NB4 (cell line): ENCODE results near the gene TRERF1.

Experiments
- MYC ChIP-seq: IDR thresholded peaks from 2 replicates; pipeline ENCODE4 v1.6.1; 2011; ENCODE audit warnings: low read depth, low read length
- POLR2A ChIP-seq: IDR thresholded peaks from 2 replicates; pipeline ENCODE4 v1.6.1; 2011; ENCODE audit warnings: mild to moderate bottlenecking; ENCODE audit not compliant: insufficient read length; ENCODE audit errors: extremely low read depth
- TF ChIP-seq, protein P1 (sequence below): IDR thresholded peaks from 2 replicates; pipeline ENCODE4 v1.6.1; 2011; ENCODE audit warnings: low read depth, low read length
- TF ChIP-seq, protein P2 (sequence below): IDR thresholded peaks from one replicate; pipeline ENCODE4 v1.5.1; 2012; ENCODE audit warnings: low read depth, low read length

DNA sequence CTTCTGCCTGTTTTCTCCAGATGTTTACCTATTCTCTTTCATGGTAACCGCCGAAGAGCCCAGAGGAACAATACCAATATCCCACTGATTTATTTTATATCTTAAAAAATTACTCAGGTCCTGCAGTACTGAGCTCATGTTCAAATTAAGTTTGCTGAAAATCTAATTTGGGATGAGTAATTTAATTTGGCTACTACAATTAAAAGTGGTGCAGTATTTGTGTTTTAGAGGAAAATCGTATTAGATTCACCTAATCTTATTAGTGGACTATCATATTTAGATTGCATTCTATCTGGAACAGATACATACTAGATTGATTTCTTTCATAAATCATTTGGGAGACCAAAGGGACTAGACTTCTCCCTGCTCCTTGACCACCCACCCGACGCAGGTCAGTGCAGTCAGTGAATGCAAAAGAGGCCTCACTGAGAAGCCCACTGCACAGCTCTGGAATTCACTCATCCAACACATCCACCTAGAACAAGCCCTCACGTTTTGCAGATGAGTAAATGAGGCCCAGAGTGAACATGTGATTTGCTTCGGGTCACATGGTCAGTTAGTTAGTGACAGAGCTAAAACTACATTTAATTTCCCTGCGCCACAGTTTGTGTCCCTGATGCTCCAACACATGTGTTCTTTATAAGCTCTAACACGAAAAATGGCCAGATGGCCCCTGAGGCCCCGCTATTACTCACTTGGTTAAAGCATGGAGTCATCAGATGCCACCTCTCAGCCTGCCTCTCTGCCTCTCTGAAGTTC, 101.8 kb downstream of the TRERF1 start:
- TF ChIP-seq, protein P1, sequence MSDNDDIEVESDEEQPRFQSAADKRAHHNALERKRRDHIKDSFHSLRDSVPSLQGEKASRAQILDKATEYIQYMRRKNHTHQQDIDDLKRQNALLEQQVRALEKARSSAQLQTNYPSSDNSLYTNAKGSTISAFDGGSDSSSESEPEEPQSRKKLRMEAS = peak; percentile 57
- TF ChIP-seq, protein P2, sequence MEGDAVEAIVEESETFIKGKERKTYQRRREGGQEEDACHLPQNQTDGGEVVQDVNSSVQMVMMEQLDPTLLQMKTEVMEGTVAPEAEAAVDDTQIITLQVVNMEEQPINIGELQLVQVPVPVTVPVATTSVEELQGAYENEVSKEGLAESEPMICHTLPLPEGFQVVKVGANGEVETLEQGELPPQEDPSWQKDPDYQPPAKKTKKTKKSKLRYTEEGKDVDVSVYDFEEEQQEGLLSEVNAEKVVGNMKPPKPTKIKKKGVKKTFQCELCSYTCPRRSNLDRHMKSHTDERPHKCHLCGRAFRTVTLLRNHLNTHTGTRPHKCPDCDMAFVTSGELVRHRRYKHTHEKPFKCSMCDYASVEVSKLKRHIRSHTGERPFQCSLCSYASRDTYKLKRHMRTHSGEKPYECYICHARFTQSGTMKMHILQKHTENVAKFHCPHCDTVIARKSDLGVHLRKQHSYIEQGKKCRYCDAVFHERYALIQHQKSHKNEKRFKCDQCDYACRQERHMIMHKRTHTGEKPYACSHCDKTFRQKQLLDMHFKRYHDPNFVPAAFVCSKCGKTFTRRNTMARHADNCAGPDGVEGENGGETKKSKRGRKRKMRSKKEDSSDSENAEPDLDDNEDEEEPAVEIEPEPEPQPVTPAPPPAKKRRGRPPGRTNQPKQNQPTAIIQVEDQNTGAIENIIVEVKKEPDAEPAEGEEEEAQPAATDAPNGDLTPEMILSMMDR = no peak
- no peak for TF ChIP-seq POLR2A
- no peak for TF ChIP-seq MYC
